Measurements from ENCODE around the gene CERK. TPM values are rescaled to one million over a fixed set of nuclear protein-coding genes. Genes with fewer than 3 reads are reported as not detected.

Gene CERK
- total and polyA plus RNA-seq, 2 of the 13 experiments (the other 11 are each of a cell fraction or from before 2014, with no cell fraction given), result 40.3 to 41.9 TPM

DNA sequence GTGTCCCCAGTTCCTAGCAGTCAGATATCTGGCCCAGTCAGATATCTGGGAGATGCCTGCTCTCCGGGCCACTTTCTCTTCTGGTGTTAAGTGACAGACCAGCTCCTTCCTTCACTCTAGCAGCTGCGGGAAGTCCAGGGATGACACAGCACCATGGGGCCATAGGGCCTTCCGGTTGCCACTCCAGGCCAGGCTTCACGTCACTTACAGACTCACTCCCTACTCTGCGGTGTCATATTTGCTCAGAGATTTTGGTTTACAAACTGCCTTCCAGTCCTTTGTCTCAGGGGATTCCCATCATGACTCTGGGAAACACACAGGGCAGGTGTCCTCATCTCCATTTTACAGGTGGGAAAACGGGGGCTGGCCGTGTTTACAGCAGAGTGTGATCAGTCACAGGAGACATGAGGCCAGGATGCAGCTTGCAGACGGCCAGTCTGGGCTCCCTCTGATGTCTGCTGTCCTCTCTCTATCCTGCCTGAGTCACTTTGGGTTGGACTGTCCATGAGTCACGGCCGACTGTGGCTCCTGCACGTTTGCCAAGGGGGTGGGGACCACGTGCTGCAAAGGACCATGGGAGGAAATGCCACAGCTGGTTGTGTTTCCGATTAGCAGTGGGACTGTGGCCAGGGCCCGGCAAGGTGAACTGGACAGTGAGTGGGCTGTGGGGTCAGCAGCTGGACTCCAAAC is 16.2 kb upstream of the CERK start (continued):
- TF ChIP-seq THAP7 (CRISPR knock-in tag; IDR thresholded peaks at IDR 0.05) (no peak), ZNF496 (CRISPR knock-in tag; IDR thresholded peaks at IDR 0.05; ENCODE audit: insufficient replicate concordance) (no peak), AKNA (CRISPR knock-in tag; IDR thresholded peaks at IDR 0.05; ENCODE audit: borderline replicate concordance) (no peak), MTF1 (CRISPR knock-in tag; IDR thresholded peaks at IDR 0.05) (no peak), AFF4 (CRISPR knock-in tag; IDR thresholded peaks at IDR 0.05) (no peak), ZFAT (CRISPR knock-in tag; conservative IDR thresholded peaks at IDR 0.05) (no peak), MAF1 (CRISPR knock-in tag; IDR thresholded peaks at IDR 0.05; ENCODE audit: borderline replicate concordance) (no peak)
- TF ChIP-seq, protein P1, sequence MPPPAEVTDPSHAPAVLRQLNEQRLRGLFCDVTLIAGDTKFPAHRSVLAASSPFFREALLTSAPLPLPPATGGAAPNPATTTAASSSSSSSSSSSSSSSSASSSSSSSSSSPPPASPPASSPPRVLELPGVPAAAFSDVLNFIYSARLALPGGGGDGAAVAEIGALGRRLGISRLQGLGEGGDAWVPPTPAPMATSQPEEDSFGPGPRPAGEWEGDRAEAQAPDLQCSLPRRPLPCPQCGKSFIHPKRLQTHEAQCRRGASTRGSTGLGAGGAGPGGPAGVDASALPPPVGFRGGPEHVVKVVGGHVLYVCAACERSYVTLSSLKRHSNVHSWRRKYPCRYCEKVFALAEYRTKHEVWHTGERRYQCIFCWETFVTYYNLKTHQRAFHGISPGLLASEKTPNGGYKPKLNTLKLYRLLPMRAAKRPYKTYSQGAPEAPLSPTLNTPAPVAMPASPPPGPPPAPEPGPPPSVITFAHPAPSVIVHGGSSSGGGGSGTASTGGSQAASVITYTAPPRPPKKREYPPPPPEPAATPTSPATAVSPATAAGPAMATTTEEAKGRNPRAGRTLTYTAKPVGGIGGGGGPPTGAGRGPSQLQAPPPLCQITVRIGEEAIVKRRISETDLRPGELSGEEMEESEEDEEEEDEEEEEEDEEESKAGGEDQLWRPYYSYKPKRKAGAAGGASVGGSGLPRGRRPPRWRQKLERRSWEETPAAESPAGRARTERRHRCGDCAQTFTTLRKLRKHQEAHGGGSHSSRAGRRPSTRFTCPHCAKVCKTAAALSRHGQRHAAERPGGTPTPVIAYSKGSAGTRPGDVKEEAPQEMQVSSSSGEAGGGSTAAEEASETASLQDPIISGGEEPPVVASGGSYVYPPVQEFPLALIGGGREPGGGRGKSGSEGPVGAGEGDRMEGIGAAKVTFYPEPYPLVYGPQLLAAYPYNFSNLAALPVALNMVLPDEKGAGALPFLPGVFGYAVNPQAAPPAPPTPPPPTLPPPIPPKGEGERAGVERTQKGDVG (CRISPR knock-in tag; IDR thresholded peaks at IDR 0.05; ENCODE audit: borderline replicate concordance), result no peak; the same call in 1 of the 2 replicates
- TF ChIP-seq, protein P2, sequence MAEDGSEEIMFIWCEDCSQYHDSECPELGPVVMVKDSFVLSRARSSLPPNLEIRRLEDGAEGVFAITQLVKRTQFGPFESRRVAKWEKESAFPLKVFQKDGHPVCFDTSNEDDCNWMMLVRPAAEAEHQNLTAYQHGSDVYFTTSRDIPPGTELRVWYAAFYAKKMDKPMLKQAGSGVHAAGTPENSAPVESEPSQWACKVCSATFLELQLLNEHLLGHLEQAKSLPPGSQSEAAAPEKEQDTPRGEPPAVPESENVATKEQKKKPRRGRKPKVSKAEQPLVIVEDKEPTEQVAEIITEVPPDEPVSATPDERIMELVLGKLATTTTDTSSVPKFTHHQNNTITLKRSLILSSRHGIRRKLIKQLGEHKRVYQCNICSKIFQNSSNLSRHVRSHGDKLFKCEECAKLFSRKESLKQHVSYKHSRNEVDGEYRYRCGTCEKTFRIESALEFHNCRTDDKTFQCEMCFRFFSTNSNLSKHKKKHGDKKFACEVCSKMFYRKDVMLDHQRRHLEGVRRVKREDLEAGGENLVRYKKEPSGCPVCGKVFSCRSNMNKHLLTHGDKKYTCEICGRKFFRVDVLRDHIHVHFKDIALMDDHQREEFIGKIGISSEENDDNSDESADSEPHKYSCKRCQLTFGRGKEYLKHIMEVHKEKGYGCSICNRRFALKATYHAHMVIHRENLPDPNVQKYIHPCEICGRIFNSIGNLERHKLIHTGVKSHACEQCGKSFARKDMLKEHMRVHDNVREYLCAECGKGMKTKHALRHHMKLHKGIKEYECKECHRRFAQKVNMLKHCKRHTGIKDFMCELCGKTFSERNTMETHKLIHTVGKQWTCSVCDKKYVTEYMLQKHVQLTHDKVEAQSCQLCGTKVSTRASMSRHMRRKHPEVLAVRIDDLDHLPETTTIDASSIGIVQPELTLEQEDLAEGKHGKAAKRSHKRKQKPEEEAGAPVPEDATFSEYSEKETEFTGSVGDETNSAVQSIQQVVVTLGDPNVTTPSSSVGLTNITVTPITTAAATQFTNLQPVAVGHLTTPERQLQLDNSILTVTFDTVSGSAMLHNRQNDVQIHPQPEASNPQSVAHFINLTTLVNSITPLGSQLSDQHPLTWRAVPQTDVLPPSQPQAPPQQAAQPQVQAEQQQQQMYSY (CRISPR knock-in tag; IDR thresholded peaks at IDR 0.05), result no peak

All from HepG2 (cell line).